ENCODE results near the gene FBF1.

The FBF1 gene

DNA sequence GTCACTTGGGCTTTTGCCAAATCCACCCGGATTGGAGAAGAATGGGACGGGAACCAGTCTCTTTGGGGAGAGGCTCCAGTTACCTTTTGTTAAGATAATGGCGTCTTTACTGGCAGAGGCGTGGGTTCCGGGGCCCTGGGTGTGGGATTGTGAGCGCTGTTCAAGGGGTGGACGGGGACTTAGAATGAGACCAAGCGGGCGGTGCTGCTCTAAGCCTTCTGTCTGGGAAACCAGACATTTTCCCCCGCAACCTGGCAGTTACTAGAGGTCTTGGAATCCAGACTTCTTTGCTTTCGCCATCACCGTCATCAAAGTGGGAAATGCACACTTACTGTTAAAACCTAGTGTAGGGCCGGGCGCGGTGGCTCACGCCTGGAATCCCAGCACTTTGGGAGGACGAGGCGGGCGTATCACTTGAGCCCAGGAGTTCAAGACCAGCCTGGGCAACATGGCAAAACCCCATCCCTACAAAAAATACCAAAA is 38.9 kb upstream of the FBF1 start:
- H3K9me2 ChIP-seq (replicated peaks; ENCODE audit: low read depth, low read length), result no peaks in the 10 kb centered on the region
- H4K20me1 ChIP-seq (ENCODE audit: insufficient read depth, low read length, poor library complexity, severe bottlenecking), result peaks cover 6% of the 10 kb centered on the region
- peak overlapping the region; percentile 81 for H3K4me3 ChIP-seq (ENCODE audit: low read length, poor library complexity, severe bottlenecking)
- no peak for TF ChIP-seq EZH2phosphoT487 (IDR thresholded peaks at IDR 0.05; ENCODE audit: borderline replicate concordance)
- TF ChIP-seq, protein P1, sequence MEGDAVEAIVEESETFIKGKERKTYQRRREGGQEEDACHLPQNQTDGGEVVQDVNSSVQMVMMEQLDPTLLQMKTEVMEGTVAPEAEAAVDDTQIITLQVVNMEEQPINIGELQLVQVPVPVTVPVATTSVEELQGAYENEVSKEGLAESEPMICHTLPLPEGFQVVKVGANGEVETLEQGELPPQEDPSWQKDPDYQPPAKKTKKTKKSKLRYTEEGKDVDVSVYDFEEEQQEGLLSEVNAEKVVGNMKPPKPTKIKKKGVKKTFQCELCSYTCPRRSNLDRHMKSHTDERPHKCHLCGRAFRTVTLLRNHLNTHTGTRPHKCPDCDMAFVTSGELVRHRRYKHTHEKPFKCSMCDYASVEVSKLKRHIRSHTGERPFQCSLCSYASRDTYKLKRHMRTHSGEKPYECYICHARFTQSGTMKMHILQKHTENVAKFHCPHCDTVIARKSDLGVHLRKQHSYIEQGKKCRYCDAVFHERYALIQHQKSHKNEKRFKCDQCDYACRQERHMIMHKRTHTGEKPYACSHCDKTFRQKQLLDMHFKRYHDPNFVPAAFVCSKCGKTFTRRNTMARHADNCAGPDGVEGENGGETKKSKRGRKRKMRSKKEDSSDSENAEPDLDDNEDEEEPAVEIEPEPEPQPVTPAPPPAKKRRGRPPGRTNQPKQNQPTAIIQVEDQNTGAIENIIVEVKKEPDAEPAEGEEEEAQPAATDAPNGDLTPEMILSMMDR (conservative IDR thresholded peaks at IDR 0.05; ENCODE audit: low read length), result no peak
- peak overlapping the region; percentile 94 for H3K9ac ChIP-seq (ENCODE audit: low read depth, low read length, poor library complexity, severe bottlenecking)
- peaks cover 77% of the 10 kb centered on the region for H3K79me2 ChIP-seq (ENCODE audit: insufficient read depth, low read length)
- H3K27me3 ChIP-seq (ENCODE audit: insufficient read depth, low read length, poor library complexity, severe bottlenecking), result no peaks in the 10 kb centered on the region
- H3K4me1 ChIP-seq (ENCODE audit: insufficient read depth, low read length, poor library complexity, severe bottlenecking), result peaks cover 60% of the 10 kb centered on the region
- H3K9me3 ChIP-seq (ENCODE audit: insufficient read depth, low read depth, low read length), result no peaks in the 10 kb centered on the region
- H3K4me2 ChIP-seq (ENCODE audit: low read depth, low read length, poor library complexity, severe bottlenecking), result peak overlapping the region; percentile 82
- no peaks in the 10 kb centered on the region for H3K36me3 ChIP-seq (ENCODE audit: insufficient read depth, low read length)
- H3F3A ChIP-seq (ENCODE audit: low read depth), result no peaks in the 10 kb centered on the region; the same call in 1 of the 2 replicates
- peak overlapping the region; percentile 86 for H2AFZ ChIP-seq (ENCODE audit: low read length)

- Histone ChIP-seq H3K4me1 (ENCODE audit: insufficient read depth, low read length, poor library complexity, severe bottlenecking) (peaks cover 61% of the 10 kb centered on the region), H3F3A (ENCODE audit: low read depth) (no peaks in the 10 kb centered on the region; the same call in 1 of the 2 replicates), H3K4me3 (ENCODE audit: low read length, poor library complexity, severe bottlenecking) (peak within 1 kb of the TSS; percentile 81)
Observed at GRCh38 chr17:75978938-75979704, 38.3 kb upstream of the FBF1 start, which contains the start of the genes ACOX1 and TEN1. Gene ACOX1, minus strand, starts transcription at chr17:75979166. Its CDS starts 93 bp downstream, at chr17:75979073. Gene TEN1, plus strand, starts transcription at chr17:75979240. Its CDS starts 6,953 bp downstream, at chr17:75986193.

DNA sequence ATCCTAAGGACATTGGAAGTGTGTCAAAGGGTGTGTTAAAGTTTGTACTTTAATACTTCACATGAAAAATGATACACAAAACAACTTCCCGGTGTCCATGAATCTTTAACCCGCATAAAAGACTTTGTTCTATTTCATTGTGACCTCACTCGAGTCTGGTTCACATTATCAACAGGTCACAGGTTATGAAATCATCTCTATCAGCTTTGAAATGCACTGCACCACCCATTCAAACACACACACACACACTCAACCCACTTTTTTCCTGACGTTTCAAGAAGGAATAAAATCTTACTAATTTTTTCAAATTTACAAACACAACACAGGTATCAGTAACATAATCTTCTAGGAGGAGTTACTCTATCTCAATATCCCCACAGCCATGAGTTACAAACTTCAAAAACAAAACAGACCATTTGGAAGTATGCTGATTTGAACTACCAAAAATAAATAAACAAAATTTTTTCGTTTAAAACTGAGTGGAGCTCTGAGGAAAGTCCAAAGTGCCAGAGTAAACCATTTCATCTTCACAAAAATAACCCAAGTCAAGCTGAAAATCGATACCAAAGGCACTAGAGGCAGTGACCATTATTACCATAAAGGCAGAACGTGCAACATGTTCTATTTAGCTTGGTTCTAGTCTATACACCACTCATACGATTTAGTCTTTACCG is 35.5 kb upstream of the FBF1 start:
- Histone ChIP-seq H3K4me1 (ENCODE audit: insufficient read depth, low read length, poor library complexity, severe bottlenecking) (peaks cover 46% of the 10 kb centered on the region), H3K9me2 (replicated peaks; ENCODE audit: low read depth, low read length) (no peaks in the 10 kb centered on the region), H3F3A (ENCODE audit: low read depth) (no peaks in the 10 kb centered on the region; the same call in 1 of the 2 replicates), H2AFZ (ENCODE audit: low read length) (no peak overlapping the region), H3K27me3 (ENCODE audit: insufficient read depth, low read length, poor library complexity, severe bottlenecking) (no peaks in the 10 kb centered on the region), H3K4me2 (ENCODE audit: low read depth, low read length, poor library complexity, severe bottlenecking) (peak overlapping the region; percentile 56), H3K79me2 (ENCODE audit: insufficient read depth, low read length) (peaks cover 53% of the 10 kb centered on the region), H4K20me1 (ENCODE audit: insufficient read depth, low read length, poor library complexity, severe bottlenecking) (peaks cover 6% of the 10 kb centered on the region), H3K4me3 (ENCODE audit: low read length, poor library complexity, severe bottlenecking) (peak overlapping the region; percentile 48), H3K36me3 (ENCODE audit: insufficient read depth, low read length) (no peaks in the 10 kb centered on the region), H3K9ac (ENCODE audit: low read depth, low read length, poor library complexity, severe bottlenecking) (peak overlapping the region; percentile 39), H3K9me3 (ENCODE audit: insufficient read depth, low read depth, low read length) (no peaks in the 10 kb centered on the region)
- no peak for TF ChIP-seq EZH2phosphoT487 (IDR thresholded peaks at IDR 0.05; ENCODE audit: borderline replicate concordance)
- TF ChIP-seq, protein P1 (conservative IDR thresholded peaks at IDR 0.05; ENCODE audit: low read length), result no peak

More at GRCh38 chr17:75978938-75979704, 38.3 kb upstream of the FBF1 start, which contains the start of the genes ACOX1 and TEN1:
- peak within 1 kb of the TSS; percentile 86 for H2AFZ ChIP-seq (ENCODE audit: low read length)
- no peaks in the 10 kb centered on the region for H3K36me3 ChIP-seq (ENCODE audit: insufficient read depth, low read length)
- H3K9me2 ChIP-seq (replicated peaks; ENCODE audit: low read depth, low read length), result no peaks in the 10 kb centered on the region
- peaks cover 6% of the 10 kb centered on the region for H4K20me1 ChIP-seq (ENCODE audit: insufficient read depth, low read length, poor library complexity, severe bottlenecking)
- TF ChIP-seq EZH2phosphoT487 (IDR thresholded peaks at IDR 0.05; ENCODE audit: borderline replicate concordance), result no peak
- TF ChIP-seq, protein P1 (conservative IDR thresholded peaks at IDR 0.05; ENCODE audit: low read length), result peak; percentile 35
- peaks cover 71% of the 10 kb centered on the region for H3K79me2 ChIP-seq (ENCODE audit: insufficient read depth, low read length)
- peak within 1 kb of the TSS; percentile 84 for H3K4me2 ChIP-seq (ENCODE audit: low read depth, low read length, poor library complexity, severe bottlenecking)
- peak within 1 kb of the TSS; percentile 94 for H3K9ac ChIP-seq (ENCODE audit: low read depth, low read length, poor library complexity, severe bottlenecking)
- no peaks in the 10 kb centered on the region for H3K27me3 ChIP-seq (ENCODE audit: insufficient read depth, low read length, poor library complexity, severe bottlenecking)
- no peaks in the 10 kb centered on the region for H3K9me3 ChIP-seq (ENCODE audit: insufficient read depth, low read depth, low read length)
